GM13976 (cell line): Measurements from ENCODE around the gene TGFBRAP1.
"Not testable (repeated sequence)": the region's sequence is repeated elsewhere in the genome, so short reads cannot be mapped to it uniquely, and the experiment has no call there.

Source experiments
- DNase-seq: peaks from one replicate; pipeline ENCODE4 v3.0.0; 2012; ENCODE audit warnings: low spot score
- in situ Hi-C: fragments of 300-500 bp; cut with MboI; formaldehyde crosslinking; loops from one replicate; pipeline ENCODE4 v1.12.0; 2022; ENCODE audit warnings: low sequenced_read_pairs, mixed read lengths, inconsistent platforms; ENCODE audit not compliant: unreplicated experiment
- TF ChIP-seq, protein P1 (sequence below): IDR thresholded peaks from 2 replicates; pipeline ENCODE4 v1.5.1; 2012; ENCODE audit warnings: borderline replicate concordance, mild to moderate bottlenecking; ENCODE audit not compliant: insufficient read depth; ENCODE audit errors: extremely low read depth, missing control alignments, control extremely low read depth

The TGFBRAP1 gene

DNA sequence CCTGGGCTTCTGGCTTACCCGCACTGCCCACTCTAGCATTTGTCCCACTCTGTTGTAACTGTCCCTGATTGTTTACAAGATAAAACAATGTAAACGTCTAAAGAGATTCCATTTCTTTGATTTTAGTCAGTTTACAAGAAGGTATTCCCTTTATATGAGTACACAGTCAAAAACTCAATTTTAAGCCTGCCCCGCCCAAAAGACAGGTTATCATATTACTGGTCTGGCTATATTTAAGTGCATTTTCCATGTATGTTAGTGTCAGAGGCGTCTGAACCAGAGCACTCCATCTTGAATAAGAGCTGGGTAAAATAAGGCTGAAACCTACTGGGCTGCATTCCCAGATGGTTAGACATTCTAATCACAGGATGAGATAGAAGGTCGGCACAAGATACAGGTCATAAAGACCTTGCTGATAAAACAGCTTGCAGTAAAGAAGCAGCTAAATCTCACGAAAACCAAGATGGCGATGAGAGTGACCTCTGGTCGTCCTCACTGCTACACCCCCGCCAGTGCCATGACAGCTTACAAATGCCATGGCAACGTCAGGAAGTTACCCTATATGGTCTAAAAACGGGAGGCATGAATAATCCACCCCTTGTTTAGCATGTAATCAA is 73.0 kb downstream of the TGFBRAP1 start:
- in situ Hi-C loops: no loop called here
- TF ChIP-seq, protein P1, sequence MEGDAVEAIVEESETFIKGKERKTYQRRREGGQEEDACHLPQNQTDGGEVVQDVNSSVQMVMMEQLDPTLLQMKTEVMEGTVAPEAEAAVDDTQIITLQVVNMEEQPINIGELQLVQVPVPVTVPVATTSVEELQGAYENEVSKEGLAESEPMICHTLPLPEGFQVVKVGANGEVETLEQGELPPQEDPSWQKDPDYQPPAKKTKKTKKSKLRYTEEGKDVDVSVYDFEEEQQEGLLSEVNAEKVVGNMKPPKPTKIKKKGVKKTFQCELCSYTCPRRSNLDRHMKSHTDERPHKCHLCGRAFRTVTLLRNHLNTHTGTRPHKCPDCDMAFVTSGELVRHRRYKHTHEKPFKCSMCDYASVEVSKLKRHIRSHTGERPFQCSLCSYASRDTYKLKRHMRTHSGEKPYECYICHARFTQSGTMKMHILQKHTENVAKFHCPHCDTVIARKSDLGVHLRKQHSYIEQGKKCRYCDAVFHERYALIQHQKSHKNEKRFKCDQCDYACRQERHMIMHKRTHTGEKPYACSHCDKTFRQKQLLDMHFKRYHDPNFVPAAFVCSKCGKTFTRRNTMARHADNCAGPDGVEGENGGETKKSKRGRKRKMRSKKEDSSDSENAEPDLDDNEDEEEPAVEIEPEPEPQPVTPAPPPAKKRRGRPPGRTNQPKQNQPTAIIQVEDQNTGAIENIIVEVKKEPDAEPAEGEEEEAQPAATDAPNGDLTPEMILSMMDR: no peak
- DNase-seq: no peak

DNA sequence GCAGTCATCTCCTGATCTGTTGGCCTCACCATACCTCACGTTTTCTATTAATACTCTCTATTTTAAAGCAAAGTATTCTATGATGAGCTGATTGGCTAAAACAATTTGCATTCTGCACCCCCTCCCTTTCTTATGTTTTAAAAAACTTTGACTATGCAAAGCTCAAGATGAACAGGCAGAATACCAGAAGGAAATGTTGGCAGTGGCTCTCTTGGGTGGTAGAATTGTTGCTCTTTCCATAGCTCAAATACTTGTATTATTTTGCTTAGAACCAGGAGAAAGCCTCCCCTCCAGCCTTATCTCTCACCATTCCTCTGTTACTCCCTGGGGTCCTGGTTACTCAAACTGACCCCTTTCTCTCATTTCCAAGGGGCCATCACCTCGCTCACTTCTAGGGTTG is 73.6 kb downstream of the TGFBRAP1 start:
- DNase-seq: no peak
- in situ Hi-C loops: no loop called here
- TF ChIP-seq, protein P1: no peak

- TF ChIP-seq, protein P1: no peak
- in situ Hi-C loops: no loop called here
- DNase-seq: no peak
Measured at GRCh38 chr2:105254531-105255210, 74.9 kb downstream of the TGFBRAP1 start.

DNA sequence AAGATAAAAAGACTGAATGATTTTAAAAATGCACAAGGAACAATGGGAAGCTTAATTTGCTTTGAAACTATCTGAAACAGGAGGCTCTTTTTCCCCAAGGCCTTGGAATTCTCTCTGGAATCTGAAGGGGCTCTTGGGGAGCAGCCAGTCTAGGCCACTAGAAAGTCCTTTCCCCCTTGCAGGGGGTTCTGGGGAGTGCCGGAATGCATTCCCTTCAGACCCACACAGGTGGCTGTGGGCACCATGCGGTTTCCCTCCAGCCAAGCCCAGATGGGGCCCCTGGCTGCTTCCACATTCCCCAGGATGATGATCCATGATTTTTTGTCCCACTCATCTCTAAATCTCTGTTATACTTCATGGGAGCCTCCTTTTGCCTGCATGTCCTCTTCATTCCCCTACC is 77.3 kb downstream of the TGFBRAP1 start:
- TF ChIP-seq, protein P1: no peak
- no peak for DNase-seq
- in situ Hi-C loops: no loop called here

- DNase-seq, in situ Hi-C loops: not testable (repeated sequence)
Measured at GRCh38 chr2:105251016-105251648, 78.4 kb downstream of the TGFBRAP1 start.

DNA sequence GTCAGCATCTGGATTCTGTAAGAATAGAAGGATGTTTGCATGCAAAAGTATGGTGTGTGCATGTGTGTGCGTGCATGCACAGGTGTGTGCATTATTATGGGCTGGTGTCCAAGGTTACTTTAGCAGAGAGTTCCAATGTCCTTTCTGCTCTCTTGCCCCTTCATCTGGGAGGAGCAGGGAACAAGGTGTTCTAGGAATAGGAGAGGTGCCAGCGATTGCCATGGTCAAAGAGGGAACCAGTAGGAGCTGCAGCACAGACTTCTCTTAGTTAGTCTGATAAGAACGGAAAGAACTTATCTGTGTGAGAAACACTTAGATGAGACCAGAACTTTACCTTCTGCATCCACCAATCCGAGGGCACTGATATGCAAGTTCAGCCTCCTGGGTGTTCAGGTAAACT is 79.6 kb downstream of the TGFBRAP1 start:
- DNase-seq: no peak
- in situ Hi-C loops: no loop called here
- TF ChIP-seq, protein P1: no peak

DNA sequence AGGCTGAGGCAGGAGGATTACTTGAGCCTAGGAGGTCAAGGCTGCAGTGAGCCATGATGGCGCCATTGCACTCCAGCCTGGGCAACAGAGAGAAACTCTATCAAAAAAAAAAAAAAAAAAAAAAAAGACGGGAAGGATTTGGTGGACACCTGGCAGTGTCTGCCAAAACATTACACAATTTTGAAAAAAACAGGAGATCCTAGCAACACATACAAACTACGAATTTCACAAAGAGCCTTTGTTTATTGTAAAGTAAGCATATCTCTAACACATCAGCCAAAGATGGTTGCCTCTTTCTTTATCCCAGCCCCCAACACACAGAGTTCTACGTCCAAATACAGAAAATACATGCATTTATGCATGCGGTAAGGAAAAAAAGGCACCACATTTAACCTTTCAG is 80.4 kb downstream of the TGFBRAP1 start:
- in situ Hi-C loops: no loop called here
- DNase-seq: no peak
- TF ChIP-seq, protein P1: no peak
